Adrenal gland (tissue), 5 donors: ENCODE measurements around the gene SYCP3.

Experiments used
- CTCF ChIP-seq, 6 experiments: fragments of 450-650 bp in 4 of 6; fragments of 200-600 bp in 2 of 6; sonication (generic) in 1 of 6; IDR thresholded peaks; 1 replicate in 5 of 6; 2 replicates in 1 of 6; pipeline versions ENCODE4 v1.5.1 to v1.8.0; 2016 to 2021; ENCODE audit warnings: antibody characterized with exemption in 6 of 6, mild to moderate bottlenecking in 2 of 6, moderate library complexity in 1 of 6
- POLR2A ChIP-seq, 2 donors: fragments of 450-650 bp; IDR thresholded peaks; one replicate each; pipeline ENCODE4 v1.6.1; 2017; ENCODE audit warnings: antibody characterized with exemption in 2 of 2, mild to moderate bottlenecking in 2 of 2, moderate library complexity in 1 of 2
- donor health status: DM: no; HTN: no; CAD: no.

GRCh38 chr12:101698800-101699347 is 40.4 kb downstream of the SYCP3 start:
- TF ChIP-seq POLR2A (IDR thresholded peaks at IDR 0.05) (no peak), CTCF (IDR thresholded peaks at IDR 0.05) (no peak)
